Femur (tissue), 1 donor: ENCODE results near the gene STX11.
"Not testable (repeated sequence)": the region's sequence is repeated elsewhere in the genome, so short reads cannot be mapped to it uniquely, and the experiment has no call there.

ENCODE experiments used
- DNase-seq: peaks from one replicate; pipeline ENCODE4 v3.0.0-alpha.2; 2017

The STX11 gene

GRCh38 chr6:144178323-144178722 lies 28.0 kb downstream of the STX11 start:
- DNase-seq: no peak

DNA sequence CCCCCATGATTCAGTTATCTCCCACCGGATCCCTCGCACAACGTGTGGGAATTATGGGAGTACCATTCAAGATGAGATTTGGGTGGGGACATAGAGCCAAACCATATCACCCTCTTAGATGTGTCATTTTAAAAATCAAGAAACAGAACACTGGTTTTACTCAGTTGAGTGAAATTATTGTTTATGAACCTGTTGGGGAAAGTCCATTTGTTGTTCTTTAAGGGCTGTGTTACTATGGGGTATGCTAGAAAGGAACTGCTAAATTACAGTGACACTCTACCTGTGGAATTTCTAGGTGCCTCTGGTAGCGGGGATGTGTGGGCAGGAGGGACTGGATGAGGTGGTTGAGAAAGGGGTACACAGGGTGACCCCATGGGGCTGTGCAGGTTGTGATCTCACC lies 28.9 kb downstream of the STX11 start:
- DNase-seq: no peak

GRCh38 chr6:144179828-144180227 lies 29.5 kb downstream of the STX11 start:
- DNase-seq: no peak

- not testable (repeated sequence) for DNase-seq
Observed at GRCh38 chr6:144180354-144180753, 30.0 kb downstream of the STX11 start.

DNA sequence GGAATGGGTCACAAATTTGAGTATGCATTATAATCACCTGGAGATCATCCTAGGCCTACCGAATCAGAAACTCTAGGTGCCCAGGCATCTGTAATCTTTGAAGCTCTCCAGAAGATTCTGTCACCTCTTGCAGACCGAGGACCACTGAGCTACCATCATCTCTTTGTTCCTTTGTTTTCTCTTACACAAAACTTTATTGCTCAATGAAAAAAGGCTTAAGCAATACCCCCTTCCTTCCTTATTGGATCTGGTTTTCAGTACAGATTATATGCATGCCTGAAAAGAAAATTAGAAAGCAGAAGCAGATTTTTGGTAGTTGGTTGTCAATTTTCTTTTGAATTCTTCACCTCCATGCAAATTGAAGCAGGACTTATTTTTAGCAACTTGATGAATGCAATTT lies 31.3 kb downstream of the STX11 start:
- no peak for DNase-seq

GRCh38 chr6:144184186-144184585 lies 33.9 kb downstream of the STX11 start:
- DNase-seq: not testable (repeated sequence)

GRCh38 chr6:144185133-144185836 lies 35.0 kb downstream of the STX11 start:
- no peak for DNase-seq

GRCh38 chr6:144186817-144187625 lies 36.7 kb downstream of the STX11 start:
- DNase-seq: no peak

DNA sequence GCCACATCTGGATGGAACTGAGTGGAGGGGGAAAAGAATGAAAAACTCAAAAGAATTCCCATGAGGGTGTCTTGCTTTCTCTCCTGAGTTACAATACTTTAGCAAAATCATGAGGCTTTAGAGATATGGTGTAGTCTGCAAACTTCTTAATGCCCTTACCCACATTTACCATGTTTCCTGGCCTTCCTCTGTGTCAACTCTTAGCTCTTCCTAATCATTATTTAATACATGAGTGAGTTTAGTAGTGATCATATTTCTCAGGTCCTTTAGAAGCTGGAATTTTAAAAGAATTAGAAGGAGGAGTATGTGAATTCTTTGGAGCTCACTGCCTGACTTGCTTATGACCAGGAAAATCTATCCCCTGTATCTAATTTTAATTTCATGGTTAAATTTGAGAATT lies 39.0 kb downstream of the STX11 start:
- DNase-seq: no peak

GRCh38 chr6:144190080-144190479 lies 39.8 kb downstream of the STX11 start:
- DNase-seq: no peak

- DNase-seq: peak; percentile 22
Observed at GRCh38 chr6:144190593-144190992, 40.3 kb downstream of the STX11 start.

GRCh38 chr6:144193181-144193580 lies 42.9 kb downstream of the STX11 start:
- no peak for DNase-seq

- DNase-seq: no peak
Observed at GRCh38 chr6:144194293-144194810, 44.0 kb downstream of the STX11 start.

- DNase-seq: no peak
Observed at GRCh38 chr6:144195671-144196270, 45.5 kb downstream of the STX11 start.

- no peak for DNase-seq
Observed at GRCh38 chr6:144197919-144198318, 47.6 kb downstream of the STX11 start.

GRCh38 chr6:144202879-144203468 lies 52.7 kb downstream of the STX11 start:
- DNase-seq: no peak

GRCh38 chr6:144211160-144211559 lies 60.8 kb downstream of the STX11 start:
- no peak for DNase-seq

GRCh38 chr6:144213315-144213714 lies 63.0 kb downstream of the STX11 start:
- DNase-seq: no peak

GRCh38 chr6:144214029-144214428 lies 63.7 kb downstream of the STX11 start:
- DNase-seq: no peak

DNA sequence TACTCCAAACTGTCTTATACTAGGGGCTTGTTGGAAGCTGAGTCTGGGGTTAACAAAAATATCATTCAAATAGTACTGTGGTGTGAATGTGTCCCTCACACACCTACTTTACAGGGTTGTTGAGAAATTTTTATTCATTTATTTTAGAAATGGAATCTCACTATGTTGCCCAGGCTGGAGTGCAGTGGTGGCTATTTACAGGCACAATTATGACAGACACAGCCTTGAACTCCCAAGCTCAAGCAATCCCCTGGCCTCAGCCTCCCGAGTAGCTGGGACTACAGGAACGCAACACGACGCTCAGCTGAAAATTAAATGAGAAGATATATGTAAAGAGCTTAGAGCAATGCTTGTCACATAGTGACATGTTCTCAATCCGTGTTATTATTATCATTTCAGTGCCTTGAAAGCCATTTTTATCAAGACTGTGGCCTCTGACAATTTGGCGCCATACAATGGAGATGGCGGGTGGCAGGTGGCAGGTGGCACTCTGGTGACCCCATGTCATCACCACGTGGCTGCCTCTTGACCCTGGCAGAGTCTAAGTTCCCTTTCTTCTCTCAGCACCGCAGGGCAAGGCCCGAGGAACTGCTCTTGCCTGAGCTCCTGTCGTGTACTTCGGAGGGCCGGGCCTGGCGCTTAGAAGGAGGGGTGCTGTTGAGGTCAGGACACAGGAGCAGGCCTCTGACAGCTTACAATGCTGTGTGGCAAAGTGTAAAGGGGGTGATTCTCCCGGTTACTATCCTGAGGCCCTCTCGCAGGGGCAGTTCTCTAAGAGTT lies 64.5 kb downstream of the STX11 start:
- DNase-seq: no peak

GRCh38 chr6:144215402-144215931 lies 65.2 kb downstream of the STX11 start:
- DNase-seq: peak; percentile 51
